IMR-90 (cell line): ENCODE measurements around the gene AP1M2. TPM values are rescaled to one million over a fixed set of nuclear protein-coding genes. Genes with fewer than 3 reads are reported as not detected.

Experiments used
- ATAC-seq: fragments of 200-7000 bp; cut with Tn5 transposase; 2 replicates; pipeline ENCODE4 v1.9.1; 2020; ENCODE audit warnings: low read depth, mild to moderate bottlenecking, moderate library complexity
- BruUV-seq: library from RNA; stranded (reverse); fragments of 400-500 nt; replicated peaks from 2 replicates; lab custom pipeline; 2021; lab: Mats Ljungman, UMichigan
- CTCF ChIA-PET: fragments of 300-600 bp; formaldehyde crosslinking; extraction: SDS; loops from one replicate; lab custom pipeline; 2021; ENCODE audit warnings: antibody characterized with exemption; lab: Yijun Ruan, JAX
- POLR2A ChIA-PET: fragments of 300-600 bp; sonication (Branson Sonifier 250); formaldehyde crosslinking; loops from one replicate; lab custom pipeline; 2022; ENCODE audit warnings: antibody characterized with exemption; ENCODE audit not compliant: unreplicated experiment; lab: Charles Lee
- DNase-seq: peaks from one replicate; pipeline ENCODE4 v3.0.0; 2013
- H2AFZ ChIP-seq: replicated peaks from 2 replicates; pipeline ENCODE3; 2013; ENCODE audit warnings: low read length, mild to moderate bottlenecking; ENCODE audit not compliant: poor library complexity
- H2AK5ac ChIP-seq: 2 replicates; pipeline ENCODE4 v1.6.1; 2013; ENCODE audit warnings: low read depth, low read length, inconsistent platforms
- H2AK9ac ChIP-seq: replicated peaks from 2 replicates; pipeline ENCODE3; 2013; ENCODE audit warnings: mild to moderate bottlenecking, low read depth, low read length, moderate library complexity; ENCODE audit not compliant: poor library complexity
- H2BK120ac ChIP-seq: 2 replicates; pipeline ENCODE4 v1.6.1; 2013; ENCODE audit warnings: low read depth, low read length, inconsistent platforms
- H2BK15ac ChIP-seq: 3 replicates; pipeline ENCODE4 v1.6.1; 2013; ENCODE audit warnings: low read depth, low read length, inconsistent platforms
- H2BK20ac ChIP-seq: 2 replicates; pipeline ENCODE4 v1.6.1; 2013; ENCODE audit warnings: low read depth, mild to moderate bottlenecking, inconsistent platforms, low read length, moderate library complexity
- H2BK5ac ChIP-seq: 2 replicates; pipeline ENCODE4 v1.6.1; 2013; ENCODE audit warnings: mild to moderate bottlenecking, low read depth, low read length, inconsistent platforms; ENCODE audit not compliant: poor library complexity, severe bottlenecking
- H3K14ac ChIP-seq: replicated peaks from 2 replicates; pipeline ENCODE4 v1.6.1; 2013; ENCODE audit warnings: low read depth, low read length, inconsistent platforms
- H3K18ac ChIP-seq: 2 replicates; pipeline ENCODE4 v1.6.1; 2013; ENCODE audit warnings: low read depth, low read length, control low read depth
- H3K23ac ChIP-seq: 2 replicates; pipeline ENCODE4 v1.6.1; 2013; ENCODE audit warnings: low read depth, low read length, inconsistent platforms
- H3K27ac ChIP-seq: 2 replicates; pipeline ENCODE4 v1.5.1; 2013; ENCODE audit warnings: mild to moderate bottlenecking, control low read depth, low read length; ENCODE audit not compliant: insufficient read depth
- H3K27me3 ChIP-seq: 2 replicates; pipeline ENCODE4 v1.6.1; 2013; ENCODE audit warnings: low read length; ENCODE audit not compliant: control insufficient read depth, insufficient read depth
- H3K36me3 ChIP-seq: 2 replicates; pipeline ENCODE4 v1.6.1; 2013; ENCODE audit warnings: low read length, mixed read lengths; ENCODE audit not compliant: control insufficient read depth, insufficient read depth
- H3K4ac ChIP-seq: 2 replicates; pipeline ENCODE4 v1.6.1; 2013; ENCODE audit warnings: low read depth, low read length, inconsistent platforms
- H3K4me1 ChIP-seq: 2 replicates; pipeline ENCODE4 v1.6.1; 2013; ENCODE audit warnings: low read length, mixed read lengths; ENCODE audit not compliant: control insufficient read depth, insufficient read depth
- H3K4me2 ChIP-seq: 2 replicates; pipeline ENCODE4 v1.6.1; 2013; ENCODE audit warnings: low read depth, mild to moderate bottlenecking, control low read depth, low read length, moderate library complexity
- H3K4me3 ChIP-seq: 2 replicates; pipeline ENCODE4 v1.5.1; 2013; ENCODE audit warnings: low read depth, mild to moderate bottlenecking, control low read depth, low read length, moderate library complexity; ENCODE audit not compliant: insufficient read depth
- H3K56ac ChIP-seq: 2 replicates; pipeline ENCODE4 v1.6.1; 2013; ENCODE audit warnings: low read length, inconsistent platforms; ENCODE audit not compliant: insufficient read depth; ENCODE audit errors: extremely low read depth
- H3K79me1 ChIP-seq, 2 experiments: 2 replicates each; pipeline ENCODE4 v1.6.1; 2013; ENCODE audit warnings: low read length in 2 of 2, inconsistent platforms in 1 of 2, low read depth in 1 of 2
- H3K9ac ChIP-seq: 2 replicates; pipeline ENCODE4 v1.6.1; 2013; ENCODE audit warnings: low read depth, low read length, control low read depth
- H3K9me1 ChIP-seq: 2 replicates; pipeline ENCODE4 v1.6.1; 2013; ENCODE audit warnings: low read length, inconsistent platforms; ENCODE audit not compliant: insufficient read depth
- H3K9me3 ChIP-seq: 2 replicates; pipeline ENCODE4 v1.6.1; 2013; ENCODE audit warnings: low read length; ENCODE audit not compliant: control insufficient read depth, insufficient read depth
- H4K20me1 ChIP-seq: 2 replicates; pipeline ENCODE4 v1.6.1; 2013; ENCODE audit warnings: low read length, inconsistent platforms; ENCODE audit not compliant: insufficient read depth
- H4K5ac ChIP-seq: 2 replicates; pipeline ENCODE4 v1.6.1; 2013; ENCODE audit warnings: mild to moderate bottlenecking, low read depth, low read length, control low read depth
- H4K8ac ChIP-seq, 2 experiments: 2 replicates each; pipeline ENCODE4 v1.6.1; 2013; ENCODE audit warnings: low read depth in 2 of 2, low read length in 2 of 2, control low read depth in 1 of 2, inconsistent platforms in 1 of 2
- H4K91ac ChIP-seq: 2 replicates; pipeline ENCODE4 v1.6.1; 2013; ENCODE audit warnings: low read depth, low read length, inconsistent platforms; ENCODE audit not compliant: insufficient read depth
- FOS ChIP-seq: fragments of 150-350 bp; IDR thresholded peaks from 2 replicates; pipeline ENCODE4 v1.6.1; 2016; ENCODE audit warnings: low read depth, low read length
- RCOR1 ChIP-seq: IDR thresholded peaks from 2 replicates; pipeline ENCODE4 v1.6.1; 2012; ENCODE audit warnings: mild to moderate bottlenecking, low read length, improper control_type of control experiment; ENCODE audit not compliant: insufficient replicate concordance
- RFX5 ChIP-seq: IDR thresholded peaks from 2 replicates; pipeline ENCODE4 v1.8.0; 2012; ENCODE audit warnings: low read depth, mild to moderate bottlenecking, low read length, moderate library complexity
- WGBS, 2 experiments: methylation state at CpG; one replicate each; pipeline versions ENCODE4 v1.1.5 to v1.1.7; 2013; ENCODE audit warnings: missing lambda C conversion rate in 2 of 2; ENCODE audit not compliant: insufficient read length in 1 of 2; ENCODE audit errors: extremely low coverage in 2 of 2; 5-methylcytosine and 5-hydroxymethylcytosine counted together
- dilution Hi-C: fragments of 300-500 bp; cut with HindIII; formaldehyde crosslinking; loops from one replicate; pipeline ENCODE4 v1.14.3; 2018; ENCODE audit warnings: low sequenced_read_pairs; ENCODE audit not compliant: unreplicated experiment
- in situ Hi-C: fragments of 300-500 bp; cut with MboI; formaldehyde crosslinking; loops from 3 replicates; pipeline ENCODE4 v1.14.3; 2019; ENCODE audit warnings: low sequenced_read_pairs, inconsistent platforms, mixed read lengths
- intact Hi-C: fragments of 100-400 bp; cut with micrococcal nuclease; formaldehyde crosslinking; loops from 2 replicates; pipeline ENCODE4 v1.10.0; 2022
- polyA plus RNA-seq, 3 experiments: library from polyadenylated mRNA; depleted of rRNA; stranded (reverse); fragments of >200 nt; gene quantifications; 2 replicates each; pipeline ENCODE4 v1.2.3, GENCODE V29; 2012; ENCODE audit warnings: low replicate concordance in 1 of 3
- total RNA-seq: library from RNA; depleted of rRNA; stranded (reverse); fragments of >200 nt; gene quantifications from 2 replicates; pipeline ENCODE4 v1.2.3, GENCODE V29; 2012

The AP1M2 gene
- total and polyA plus RNA-seq, 2 of the 4 experiments (the other 2 are of a cell fraction): 0.17 TPM; not detected in 1

- H3K79me1 ChIP-seq: peaks cover 44 to 76% of the 10 kb centered on the region in 2 experiments
- peak overlapping the region; percentile 100 for H3K4ac ChIP-seq
- dilution Hi-C loops (no loop called here), intact Hi-C loops (no loop called here), in situ Hi-C loops (no loop called here)
- peaks cover 2% of the 10 kb centered on the region; the same call in 1 of the 2 replicates for H3K36me3 ChIP-seq
- H4K5ac ChIP-seq: peak overlapping the region; percentile 97
- H2AK5ac ChIP-seq: peak overlapping the region; percentile 98
- H2AFZ ChIP-seq: peak overlapping the region; percentile 76
- H3K4me3 ChIP-seq: peak overlapping the region; percentile 1; the same call in 1 of the 2 replicates
- peak overlapping the region; percentile 97 for H2BK120ac ChIP-seq
- H3K23ac ChIP-seq: peak overlapping the region; percentile 98
- peak overlapping the region; percentile 96 for H4K91ac ChIP-seq
- peak overlapping the region; percentile 97 for H2BK15ac ChIP-seq
- H2AK9ac ChIP-seq: peak overlapping the region; percentile 99
- peaks cover 5% of the 10 kb centered on the region; the same call in 1 of the 2 replicates for H4K20me1 ChIP-seq
- TF ChIP-seq RFX5 (no peak), FOS (0 out of 2 replicates have a peak, but pooled peaks have one; percentile 13), RCOR1 (peak; percentile 84)
- peak overlapping the region; percentile 98 for H2BK20ac ChIP-seq
- DNase-seq: peak; percentile 89
- no CpG with 5 or more reads among the region's 15 CpGs for WGBS, 2 experiments
- peak overlapping the region; percentile 96 for H3K18ac ChIP-seq
- H2BK5ac ChIP-seq: peak overlapping the region; percentile 99
- H3K4me2 ChIP-seq: peak overlapping the region; percentile 77
- H3K9ac ChIP-seq: peak overlapping the region; percentile 58
- peak overlapping the region; percentile 85 for H3K56ac ChIP-seq
- H4K8ac ChIP-seq: peak overlapping the region; percentile 91 to 93
- ATAC-seq: peak; percentile 94
- peak overlapping the region; percentile 97 for H3K27ac ChIP-seq
- H3K27me3 ChIP-seq: no peaks in the 10 kb centered on the region
- H3K4me1 ChIP-seq: peaks cover 12% of the 10 kb centered on the region
- peak overlapping the region; percentile 96 for H3K14ac ChIP-seq
- H3K9me1 ChIP-seq: peaks cover 16% of the 10 kb centered on the region
- no TSS peak for BruUV-seq
- no peaks in the 10 kb centered on the region for H3K9me3 ChIP-seq
- POLR2A ChIA-PET: no interaction called here
- CTCF ChIA-PET: interaction anchor here (0.6 to 1.8 kb wide), 3 partner anchors 36 to 1082 kb away, joined by 4 to 6 read pairs (median 5); no protein-coding TSS in a partner anchor
These were observed 30.5 kb upstream of the AP1M2 start for GRCh38 chr19:10617409-10618121.
